Stimulated activated naive CD8-positive, alpha-beta T cell treated with anti-CD3 and anti-CD28 coated beads, Interleukin-15, amount 100 ng/mL, for 72 hours (primary cell): ENCODE results near the gene POLDIP3.
"Not testable (repeated sequence)": the region's sequence is repeated elsewhere in the genome, so short reads cannot be mapped to it uniquely, and the experiment has no call there.

ENCODE experiments used
- ATAC-seq: fragments of 150-1000 bp; cut with Tn5 transposase; 2 replicates; pipeline ENCODE4 v1.10.0; 2021; ENCODE audit warnings: mild to moderate bottlenecking, moderate library complexity
- DNase-seq, 2 donors: peaks; one replicate each; pipeline ENCODE4 v3.0.0; 2021 to 2022
- H3K27ac Mint-ChIP-seq, 2 donors: one replicate each; pipeline ENCODE4 v1.8.0; 2022; ENCODE audit warnings: mild to moderate bottlenecking in 2 of 2, mixed read lengths in 2 of 2, moderate library complexity in 2 of 2
- H3K27me3 Mint-ChIP-seq: one replicate; pipeline ENCODE4 v1.8.0; 2022; ENCODE audit warnings: mixed read lengths
- H3K4me1 Mint-ChIP-seq: one replicate; pipeline ENCODE4 v1.8.0; 2022; ENCODE audit warnings: mild to moderate bottlenecking, mixed read lengths
- H3K4me3 Mint-ChIP-seq, 2 donors: one replicate each; pipeline ENCODE4 v1.8.0; 2022; ENCODE audit warnings: mild to moderate bottlenecking in 2 of 2, mixed read lengths in 2 of 2, moderate library complexity in 1 of 2
- H3K9me3 Mint-ChIP-seq, 2 donors: one replicate each; pipeline ENCODE4 v1.8.0; 2022; ENCODE audit warnings: mixed read lengths in 2 of 2

POLDIP3 gene

GRCh38 chr22:42626951-42627625 lies 12.4 kb upstream of the POLDIP3 start:
- no peaks in the 10 kb centered on the region for H3K9me3 Mint-ChIP-seq
- no peak overlapping the region for H3K4me3 Mint-ChIP-seq
- ATAC-seq (peak; percentile 41), DNase-seq (no peak)
- H3K27ac Mint-ChIP-seq = no peak overlapping the region
- no peaks in the 10 kb centered on the region for H3K4me1 Mint-ChIP-seq
- H3K27me3 Mint-ChIP-seq = no peaks in the 10 kb centered on the region

DNA sequence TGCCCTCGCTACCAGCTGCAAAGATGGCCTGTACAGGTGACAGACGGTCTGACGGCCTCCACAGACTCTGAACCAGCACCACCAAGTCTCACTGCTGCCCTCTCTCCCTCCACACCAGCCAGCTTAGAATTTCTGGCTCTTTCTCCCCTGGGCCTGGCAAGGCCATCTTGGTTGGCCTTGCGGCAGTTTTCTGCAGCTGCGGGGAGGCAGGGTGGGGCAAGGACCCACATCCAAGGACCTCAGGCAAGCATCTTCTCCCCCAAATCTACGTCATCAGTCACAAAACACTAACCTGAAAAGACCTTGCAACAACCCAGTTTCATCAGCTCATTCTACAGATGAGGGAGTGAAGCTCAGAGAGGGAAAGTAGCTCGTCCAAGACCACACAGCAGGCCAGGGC lies 11.7 kb upstream of the POLDIP3 start:
- Mint-ChIP-seq H3K27ac (peak overlapping the region in 1 of 2 donors; percentile 78), H3K9me3 (no peaks in the 10 kb centered on the region), H3K4me3 (no peak overlapping the region), H3K4me1 (peaks cover 4% of the 10 kb centered on the region), H3K27me3 (no peaks in the 10 kb centered on the region)
- no peak for ATAC-seq
- no peak for DNase-seq

DNA sequence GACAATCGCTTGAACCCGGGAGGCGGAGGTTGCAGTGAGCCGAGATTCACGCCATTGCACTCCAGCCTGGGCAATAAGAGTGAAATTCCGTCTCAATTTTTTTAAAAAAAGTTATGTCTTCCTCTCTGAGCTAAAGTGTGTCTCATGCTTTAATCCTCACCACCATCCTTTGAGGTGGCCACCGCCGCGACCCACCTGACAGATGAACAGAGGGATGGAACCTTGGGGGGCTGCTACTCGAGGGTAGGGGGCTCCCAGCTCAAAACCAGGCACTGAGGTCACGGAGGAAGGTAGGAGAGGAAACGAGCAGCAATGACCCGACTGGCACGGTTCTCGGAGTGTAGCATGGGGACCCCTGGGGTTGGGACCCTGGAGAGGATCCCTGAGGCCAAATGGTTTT lies 10.7 kb upstream of the POLDIP3 start:
- ATAC-seq (no peak), DNase-seq (no peak)
- H3K4me3 Mint-ChIP-seq = no peak overlapping the region
- no peaks in the 10 kb centered on the region for H3K27me3 Mint-ChIP-seq
- no peaks in the 10 kb centered on the region for H3K9me3 Mint-ChIP-seq
- peaks cover 5% of the 10 kb centered on the region for H3K4me1 Mint-ChIP-seq
- no peak overlapping the region for H3K27ac Mint-ChIP-seq

DNA sequence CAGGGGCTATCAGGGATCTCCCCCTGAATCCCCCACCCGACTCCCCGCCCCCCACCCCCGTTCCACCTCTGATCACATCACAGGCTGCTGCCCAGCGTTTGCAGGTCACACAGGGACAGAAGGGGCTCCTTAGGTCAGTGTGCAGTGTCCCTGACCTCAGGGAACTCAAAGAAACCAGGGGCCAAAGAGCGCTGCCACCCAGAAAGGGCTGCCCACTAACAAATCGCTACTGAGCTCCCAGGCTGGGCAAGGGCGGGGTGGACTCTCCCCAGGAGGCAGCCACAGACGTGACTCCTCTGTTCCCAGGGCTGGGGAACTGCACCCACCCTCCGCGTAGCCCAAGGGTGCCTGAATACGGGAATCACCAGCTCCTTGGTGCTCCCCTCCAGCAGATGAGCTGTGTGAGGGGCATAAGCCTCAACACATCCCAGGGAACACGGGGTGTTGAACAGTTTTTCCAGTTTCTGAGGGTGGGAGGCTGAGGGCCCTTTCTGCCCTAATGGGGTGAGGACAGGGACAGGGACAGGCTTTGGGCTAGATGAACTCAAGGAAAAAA lies 9.9 kb upstream of the POLDIP3 start:
- Mint-ChIP-seq H3K4me3 (no peak overlapping the region), H3K4me1 (peaks cover 5% of the 10 kb centered on the region), H3K9me3 (no peaks in the 10 kb centered on the region), H3K27ac (no peak overlapping the region), H3K27me3 (no peaks in the 10 kb centered on the region)
- ATAC-seq = no peak
- DNase-seq = no peak

GRCh38 chr22:42623756-42624441 lies 9.2 kb upstream of the POLDIP3 start:
- ATAC-seq = no peak
- DNase-seq = no peak
- Mint-ChIP-seq H3K4me1 (peaks cover 5% of the 10 kb centered on the region), H3K9me3 (no peaks in the 10 kb centered on the region), H3K27me3 (no peaks in the 10 kb centered on the region), H3K27ac (no peak overlapping the region), H3K4me3 (no peak overlapping the region)

DNA sequence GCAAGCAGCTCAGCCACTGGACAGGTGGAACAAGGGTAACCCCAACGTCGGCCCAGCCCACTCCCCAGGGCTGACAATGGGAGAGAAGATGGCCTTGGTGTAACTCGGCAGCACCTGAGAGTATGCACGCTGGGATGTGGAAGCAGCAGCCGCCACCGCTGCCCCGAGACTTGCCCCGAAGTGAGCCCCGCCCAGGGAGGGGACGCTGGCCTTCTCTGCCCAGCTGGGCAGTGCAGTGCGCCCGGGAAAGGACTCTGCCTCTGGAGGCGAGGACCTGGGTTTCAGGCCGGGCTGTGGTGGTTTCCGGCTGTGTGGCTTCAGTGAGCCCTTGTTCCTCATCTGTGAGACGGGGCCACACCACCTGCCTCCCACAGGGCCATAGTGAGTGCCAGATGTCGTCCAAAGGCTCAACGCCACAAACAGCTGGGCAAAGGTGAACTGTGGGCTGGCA lies 8.6 kb upstream of the POLDIP3 start:
- H3K27me3 Mint-ChIP-seq = no peaks in the 10 kb centered on the region
- no peak overlapping the region for H3K27ac Mint-ChIP-seq
- H3K4me1 Mint-ChIP-seq = peaks cover 5% of the 10 kb centered on the region
- no peaks in the 10 kb centered on the region for H3K9me3 Mint-ChIP-seq
- ATAC-seq = no peak
- H3K4me3 Mint-ChIP-seq = no peak overlapping the region
- no peak for DNase-seq

GRCh38 chr22:42622061-42622710 lies 7.5 kb upstream of the POLDIP3 start:
- DNase-seq (no peak), ATAC-seq (no peak)
- no peak overlapping the region for H3K4me3 Mint-ChIP-seq
- H3K27me3 Mint-ChIP-seq = no peaks in the 10 kb centered on the region
- no peak overlapping the region for H3K27ac Mint-ChIP-seq
- no peaks in the 10 kb centered on the region for H3K9me3 Mint-ChIP-seq
- peaks cover 5% of the 10 kb centered on the region for H3K4me1 Mint-ChIP-seq

DNA sequence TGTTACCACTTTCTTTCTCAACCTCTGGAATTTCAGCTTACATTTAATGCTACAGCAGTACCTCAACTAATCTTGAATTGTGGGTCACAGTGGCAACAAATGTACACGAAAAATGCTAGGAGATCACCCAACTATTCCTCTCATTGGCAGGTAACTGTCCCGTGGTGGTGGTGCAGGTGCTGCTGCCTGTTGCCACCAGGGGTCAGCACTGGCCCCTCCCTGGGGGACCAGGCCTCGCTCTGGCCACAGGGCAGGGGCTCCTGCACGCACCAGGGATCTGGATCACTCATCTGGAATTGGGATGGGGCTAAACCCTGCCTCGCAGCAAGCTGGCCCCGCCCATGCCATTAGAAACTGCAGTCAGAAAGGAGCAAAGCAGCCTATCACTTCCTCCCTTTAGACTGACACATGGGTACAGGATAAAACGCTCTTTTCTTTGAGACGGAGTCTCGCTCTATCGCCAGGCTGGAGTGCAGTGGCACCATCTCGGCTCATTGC lies 6.9 kb upstream of the POLDIP3 start:
- ATAC-seq = peak; percentile 81
- H3K4me3 Mint-ChIP-seq = no peak overlapping the region

GRCh38 chr22:42620084-42620483 lies 5.4 kb upstream of the POLDIP3 start:
- Mint-ChIP-seq H3K4me3 (no peak overlapping the region), H3K9me3 (no peaks in the 10 kb centered on the region), H3K27me3 (no peaks in the 10 kb centered on the region), H3K27ac (no peak overlapping the region), H3K4me1 (peaks cover 21% of the 10 kb centered on the region)
- ATAC-seq (no peak), DNase-seq (no peak)

More for the DNA sequence above, 6.9 kb upstream of the POLDIP3 start:
- Mint-ChIP-seq H3K27me3 (no peaks in the 10 kb centered on the region), H3K9me3 (no peaks in the 10 kb centered on the region), H3K4me1 (peaks cover 6% of the 10 kb centered on the region), H3K27ac (no peak overlapping the region)
- DNase-seq = peak; percentile 46 to 55

GRCh38 chr22:42619261-42620063 lies 4.8 kb upstream of the POLDIP3 start:
- H3K4me1 Mint-ChIP-seq = peaks cover 25% of the 10 kb centered on the region
- H3K27me3 Mint-ChIP-seq = no peaks in the 10 kb centered on the region
- no peak for DNase-seq
- ATAC-seq = no peak
- H3K4me3 Mint-ChIP-seq = no peak overlapping the region
- H3K9me3 Mint-ChIP-seq = no peaks in the 10 kb centered on the region
- H3K27ac Mint-ChIP-seq = peak overlapping the region in 1 of 2 donors; percentile 72

- DNase-seq (no peak), ATAC-seq (no peak)
- Mint-ChIP-seq H3K9me3 (no peaks in the 10 kb centered on the region), H3K4me1 (peaks cover 44% of the 10 kb centered on the region), H3K27ac (peak overlapping the region in 1 of 2 donors; percentile 46), H3K27me3 (no peaks in the 10 kb centered on the region), H3K4me3 (no peak overlapping the region)
Measured at GRCh38 chr22:42617155-42617983, 2.7 kb upstream of the POLDIP3 start.

DNA sequence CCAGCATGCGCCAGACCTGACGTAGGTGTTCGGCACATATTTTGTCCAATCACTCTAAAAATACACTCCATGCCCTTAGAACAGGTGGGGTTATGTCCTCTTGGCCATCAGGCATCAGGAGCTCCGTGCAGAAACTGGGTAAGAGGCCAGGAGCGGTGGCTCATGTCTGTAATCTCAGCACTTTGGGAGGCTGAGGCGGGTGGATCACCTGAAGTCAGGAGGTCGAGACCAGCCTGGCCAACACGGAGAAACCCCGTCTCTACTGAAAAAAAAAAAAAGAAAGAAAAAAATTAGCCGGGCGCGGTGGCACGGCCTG lies 1.1 kb upstream of the POLDIP3 start:
- peak overlapping the region; percentile 92 to 94 for H3K4me3 Mint-ChIP-seq
- H3K9me3 Mint-ChIP-seq, DNase-seq, ATAC-seq, H3K27me3 Mint-ChIP-seq: not testable (repeated sequence)
- peaks cover 54% of the 10 kb centered on the region for H3K4me1 Mint-ChIP-seq
- peak overlapping the region in 1 of 2 donors; percentile 100 for H3K27ac Mint-ChIP-seq

DNA sequence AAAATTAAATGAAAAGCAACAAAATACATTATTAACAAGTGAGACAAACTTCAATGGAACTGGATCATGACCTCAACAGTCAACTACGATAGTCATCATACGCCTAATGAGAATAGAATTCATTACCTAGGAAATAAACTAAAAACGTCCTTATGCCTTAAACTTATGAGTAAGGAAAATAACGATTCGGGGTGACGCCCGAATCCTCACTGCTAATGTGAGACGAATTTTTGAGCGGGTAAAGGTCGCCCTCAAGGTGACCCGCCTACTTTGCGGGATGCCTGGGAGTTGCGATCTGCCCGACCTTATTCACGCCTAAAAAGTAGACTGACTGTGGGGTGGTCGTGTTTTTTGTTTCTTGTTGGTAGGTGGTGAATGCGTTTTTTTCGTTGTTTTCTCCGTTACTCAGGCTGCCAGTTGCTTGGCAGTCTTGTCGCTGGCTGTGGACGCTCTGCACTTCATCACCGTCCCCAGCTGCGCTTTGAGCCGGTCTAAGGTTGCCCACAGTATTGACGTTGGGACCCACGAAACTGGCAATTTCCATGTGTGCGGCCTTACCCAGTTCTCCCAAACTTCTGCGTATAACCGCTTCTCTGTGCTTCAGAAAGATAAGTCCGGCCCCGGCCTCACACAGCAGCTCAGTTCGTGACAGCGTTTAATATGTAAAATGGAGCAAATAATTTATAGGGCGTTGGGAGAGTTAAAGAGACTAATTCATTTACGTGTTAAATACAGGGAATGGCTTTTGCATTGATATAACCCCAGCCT lies 593 bp upstream of the POLDIP3 start:
- peak; percentile 87 for ATAC-seq
- H3K9me3 Mint-ChIP-seq = no peaks in the 10 kb centered on the region
- H3K4me1 Mint-ChIP-seq = peaks cover 59% of the 10 kb centered on the region

GRCh38 chr22:42613872-42614301 lies 796 bp downstream of the POLDIP3 start:
- Mint-ChIP-seq H3K27ac (peak overlapping the region; percentile 97 to 100), H3K4me3 (peak overlapping the region; percentile 90 to 94), H3K4me1 (peaks cover 73% of the 10 kb centered on the region), H3K27me3 (no peaks in the 10 kb centered on the region), H3K9me3 (no peaks in the 10 kb centered on the region)
- DNase-seq (no peak), ATAC-seq (no peak)

More for the DNA sequence above, 593 bp upstream of the POLDIP3 start:
- H3K27ac Mint-ChIP-seq = peak overlapping the region; percentile 100
- peak; percentile 90 to 95 for DNase-seq
- peak overlapping the region; percentile 92 to 94 for H3K4me3 Mint-ChIP-seq
- H3K27me3 Mint-ChIP-seq = no peaks in the 10 kb centered on the region
